ENCODE measurements around the gene AEBP1. TPM values are rescaled to one million over a fixed set of nuclear protein-coding genes. Genes with fewer than 3 reads are reported as not detected.

The AEBP1 gene
- total RNA-seq, 2 donors from 2014 or later = 40.4 to 219 TPM

DNA sequence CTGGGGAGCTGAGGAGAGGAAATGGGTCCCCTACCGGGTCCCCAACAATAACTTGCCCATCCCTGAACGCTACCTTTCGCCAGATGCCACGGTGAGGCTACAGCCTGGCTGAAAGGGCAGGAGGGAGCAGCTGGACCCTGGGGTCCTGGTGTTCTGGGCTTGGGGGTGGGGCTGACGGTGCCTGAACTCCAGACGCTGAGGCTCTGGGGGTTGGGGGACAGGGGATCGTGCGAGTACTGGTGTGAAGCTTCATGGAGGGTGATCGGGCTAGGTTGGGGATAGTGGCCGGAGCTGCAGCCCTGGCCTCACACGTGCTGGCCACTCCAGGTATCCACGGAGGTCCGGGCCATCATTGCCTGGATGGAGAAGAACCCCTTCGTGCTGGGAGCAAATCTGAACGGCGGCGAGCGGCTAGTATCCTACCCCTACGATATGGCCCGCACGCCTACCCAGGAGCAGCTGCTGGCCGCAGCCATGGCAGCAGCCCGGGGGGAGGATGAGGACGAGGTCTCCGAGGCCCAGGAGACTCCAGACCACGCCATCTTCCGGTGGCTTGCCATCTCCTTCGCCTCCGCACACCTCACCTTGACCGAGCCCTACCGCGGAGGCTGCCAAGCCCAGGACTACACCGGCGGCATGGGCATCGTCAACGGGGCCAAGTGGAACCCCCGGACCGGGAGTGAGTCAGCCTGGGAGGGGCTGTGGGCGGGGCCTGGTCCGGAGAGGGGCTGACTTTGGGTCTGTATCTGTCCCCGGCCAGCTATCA, 8.3 kb downstream of the AEBP1 start:
- no peaks in the 10 kb centered on the region for H3K4me1 ChIP-seq (replicated peaks)
- no peak overlapping the region for H3K4me3 ChIP-seq
- TF ChIP-seq POLR2AphosphoS5 (IDR thresholded peaks at IDR 0.05) (no peak), POLR2A (IDR thresholded peaks at IDR 0.05) (no peak)
- TF ChIP-seq, protein P1, sequence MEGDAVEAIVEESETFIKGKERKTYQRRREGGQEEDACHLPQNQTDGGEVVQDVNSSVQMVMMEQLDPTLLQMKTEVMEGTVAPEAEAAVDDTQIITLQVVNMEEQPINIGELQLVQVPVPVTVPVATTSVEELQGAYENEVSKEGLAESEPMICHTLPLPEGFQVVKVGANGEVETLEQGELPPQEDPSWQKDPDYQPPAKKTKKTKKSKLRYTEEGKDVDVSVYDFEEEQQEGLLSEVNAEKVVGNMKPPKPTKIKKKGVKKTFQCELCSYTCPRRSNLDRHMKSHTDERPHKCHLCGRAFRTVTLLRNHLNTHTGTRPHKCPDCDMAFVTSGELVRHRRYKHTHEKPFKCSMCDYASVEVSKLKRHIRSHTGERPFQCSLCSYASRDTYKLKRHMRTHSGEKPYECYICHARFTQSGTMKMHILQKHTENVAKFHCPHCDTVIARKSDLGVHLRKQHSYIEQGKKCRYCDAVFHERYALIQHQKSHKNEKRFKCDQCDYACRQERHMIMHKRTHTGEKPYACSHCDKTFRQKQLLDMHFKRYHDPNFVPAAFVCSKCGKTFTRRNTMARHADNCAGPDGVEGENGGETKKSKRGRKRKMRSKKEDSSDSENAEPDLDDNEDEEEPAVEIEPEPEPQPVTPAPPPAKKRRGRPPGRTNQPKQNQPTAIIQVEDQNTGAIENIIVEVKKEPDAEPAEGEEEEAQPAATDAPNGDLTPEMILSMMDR (IDR thresholded peaks at IDR 0.05) = no peak
- no peaks in the 10 kb centered on the region for H3K27me3 ChIP-seq (replicated peaks; ENCODE audit: insufficient read depth)
- DNase-seq (ENCODE audit: low spot score) = no peak
- H3K27ac ChIP-seq = no peak overlapping the region
- 66% methylated on average over 41 of the region's 41 CpGs for WGBS
- H3K9me3 ChIP-seq = no peaks in the 10 kb centered on the region
- no peaks in the 10 kb centered on the region for H3K36me3 ChIP-seq
- intact Hi-C loops (cut with DNase I) = no loop called here

DNA sequence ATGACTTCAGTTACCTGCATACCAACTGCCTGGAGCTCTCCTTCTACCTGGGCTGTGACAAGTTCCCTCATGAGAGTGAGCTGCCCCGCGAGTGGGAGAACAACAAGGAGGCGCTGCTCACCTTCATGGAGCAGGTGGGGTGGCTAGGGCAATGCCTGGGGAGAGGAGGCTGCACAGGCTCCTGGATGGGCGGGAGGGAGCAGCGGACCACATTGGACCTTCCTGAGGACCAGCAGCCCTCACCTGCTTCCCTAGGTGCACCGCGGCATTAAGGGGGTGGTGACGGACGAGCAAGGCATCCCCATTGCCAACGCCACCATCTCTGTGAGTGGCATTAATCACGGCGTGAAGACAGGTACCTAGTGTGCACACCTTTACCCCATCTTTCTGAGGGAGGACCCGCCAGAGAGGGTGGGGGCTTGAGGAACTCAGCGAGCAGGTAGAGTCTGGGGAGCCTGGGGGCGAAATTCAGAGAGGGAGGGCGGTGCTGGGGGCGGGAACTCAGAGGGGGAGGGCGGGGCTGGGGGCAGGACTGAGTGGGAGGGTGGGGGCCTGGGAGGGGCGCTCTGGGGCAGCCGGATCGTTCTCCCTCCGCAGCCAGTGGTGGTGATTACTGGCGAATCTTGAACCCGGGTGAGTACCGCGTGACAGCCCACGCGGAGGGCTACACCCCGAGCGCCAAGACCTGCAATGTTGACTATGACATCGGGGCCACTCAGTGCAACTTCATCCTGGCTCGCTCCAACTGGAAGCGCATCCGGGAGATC, 9.0 kb downstream of the AEBP1 start:
- no peaks in the 10 kb centered on the region for H3K27me3 ChIP-seq (replicated peaks; ENCODE audit: insufficient read depth)
- WGBS = 83% methylated on average over 34 of the region's 34 CpGs
- no peaks in the 10 kb centered on the region for H3K4me1 ChIP-seq (replicated peaks)
- TF ChIP-seq, protein P1 (IDR thresholded peaks at IDR 0.05) = no peak
- TF ChIP-seq POLR2A (IDR thresholded peaks at IDR 0.05) = no peak
- no peak for TF ChIP-seq POLR2AphosphoS5 (IDR thresholded peaks at IDR 0.05)
- intact Hi-C loops (cut with DNase I) = no loop called here
- H3K9me3 ChIP-seq = no peaks in the 10 kb centered on the region
- H3K36me3 ChIP-seq = no peaks in the 10 kb centered on the region
- H3K4me3 ChIP-seq = no peak overlapping the region
- no peak for DNase-seq (ENCODE audit: low spot score)
- H3K27ac ChIP-seq = no peak overlapping the region

DNA sequence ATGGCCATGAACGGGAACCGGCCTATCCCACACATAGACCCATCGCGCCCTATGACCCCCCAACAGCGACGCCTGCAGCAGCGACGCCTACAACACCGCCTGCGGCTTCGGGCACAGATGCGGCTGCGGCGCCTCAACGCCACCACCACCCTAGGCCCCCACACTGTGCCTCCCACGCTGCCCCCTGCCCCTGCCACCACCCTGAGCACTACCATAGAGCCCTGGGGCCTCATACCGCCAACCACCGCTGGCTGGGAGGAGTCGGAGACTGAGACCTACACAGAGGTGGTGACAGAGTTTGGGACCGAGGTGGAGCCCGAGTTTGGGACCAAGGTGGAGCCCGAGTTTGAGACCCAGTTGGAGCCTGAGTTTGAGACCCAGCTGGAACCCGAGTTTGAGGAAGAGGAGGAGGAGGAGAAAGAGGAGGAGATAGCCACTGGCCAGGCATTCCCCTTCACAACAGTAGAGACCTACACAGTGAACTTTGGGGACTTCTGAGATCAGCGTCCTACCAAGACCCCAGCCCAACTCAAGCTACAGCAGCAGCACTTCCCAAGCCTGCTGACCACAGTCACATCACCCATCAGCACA, 9.7 kb downstream of the AEBP1 start:
- H3K36me3 ChIP-seq = no peaks in the 10 kb centered on the region
- no peaks in the 10 kb centered on the region for H3K27me3 ChIP-seq (replicated peaks; ENCODE audit: insufficient read depth)
- intact Hi-C loops (cut with DNase I) = no loop called here
- 91% methylated on average over 24 of the region's 24 CpGs for WGBS
- H3K27ac ChIP-seq = no peak overlapping the region
- H3K9me3 ChIP-seq = no peaks in the 10 kb centered on the region
- H3K4me1 ChIP-seq (replicated peaks) = no peaks in the 10 kb centered on the region
- TF ChIP-seq POLR2A (IDR thresholded peaks at IDR 0.05) (no peak), POLR2AphosphoS5 (IDR thresholded peaks at IDR 0.05) (no peak)
- TF ChIP-seq, protein P1 (IDR thresholded peaks at IDR 0.05) = no peak
- no peak for DNase-seq (ENCODE audit: low spot score)
- no peak overlapping the region for H3K4me3 ChIP-seq

DNA sequence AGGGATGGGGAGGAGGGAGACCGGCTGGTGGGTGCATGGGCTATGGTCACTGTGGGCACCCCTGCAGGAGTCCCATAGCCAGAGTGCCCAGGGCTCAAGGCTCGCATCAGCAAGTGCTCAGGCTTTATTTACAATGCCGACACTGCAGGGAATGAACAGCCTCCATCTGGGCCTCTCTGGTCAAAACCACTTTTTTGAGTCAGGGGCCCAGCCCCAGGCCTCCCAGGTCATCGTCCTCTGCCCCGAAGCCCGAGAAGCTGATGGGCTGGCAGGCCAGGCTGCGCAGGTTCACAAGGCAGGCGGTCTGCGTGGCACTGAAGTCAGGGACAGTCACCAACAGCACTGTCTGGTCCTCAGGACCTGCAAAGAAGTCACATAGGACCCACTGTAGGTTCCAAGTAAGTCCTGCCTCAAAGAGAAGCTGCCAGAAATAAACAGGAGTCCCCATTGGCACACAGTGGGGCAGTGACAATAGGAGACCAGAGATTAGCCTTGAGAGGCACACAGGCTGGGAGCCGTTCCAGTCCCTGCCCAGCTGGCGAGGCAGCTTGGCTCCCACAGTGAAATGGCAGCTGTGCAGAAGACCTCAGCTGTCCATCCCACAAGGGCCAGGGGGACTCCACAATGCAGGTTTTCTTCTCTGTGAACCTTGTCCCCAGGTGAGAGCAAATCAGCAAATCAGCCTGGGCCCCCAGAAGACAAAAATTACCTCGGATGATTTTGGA, 10.6 kb downstream of the AEBP1 start:
- H3K9me3 ChIP-seq = no peaks in the 10 kb centered on the region
- no peak for TF ChIP-seq POLR2AphosphoS5 (IDR thresholded peaks at IDR 0.05)
- H3K4me3 ChIP-seq = no peak overlapping the region
- WGBS = 87% methylated on average over 12 of the region's 12 CpGs
- no peaks in the 10 kb centered on the region for H3K27me3 ChIP-seq (replicated peaks; ENCODE audit: insufficient read depth)
- intact Hi-C loops (cut with DNase I) = no loop called here
- H3K36me3 ChIP-seq = no peaks in the 10 kb centered on the region
- H3K27ac ChIP-seq = no peak overlapping the region
- no peaks in the 10 kb centered on the region for H3K4me1 ChIP-seq (replicated peaks)
- no peak for DNase-seq (ENCODE audit: low spot score)
